ENCODE data around the gene BSCL2.

DNA sequence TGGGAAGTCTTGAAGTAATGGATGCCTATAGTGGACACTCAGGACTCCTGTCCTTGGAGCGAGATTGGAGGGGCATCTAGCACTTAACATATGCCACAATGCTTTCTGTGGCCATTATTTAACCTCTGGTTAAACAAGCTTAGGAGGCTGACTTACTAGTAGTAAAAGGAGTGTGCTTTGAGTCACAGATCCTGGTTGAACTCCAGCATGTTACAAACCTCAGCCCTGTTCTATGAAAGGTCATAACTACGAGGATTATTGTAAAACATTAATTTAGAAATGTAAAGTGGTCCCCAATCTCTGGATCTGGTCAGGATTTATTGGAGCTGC is 34.1 kb downstream of the BSCL2 start:
- TF ChIP-seq SIN3A (IDR thresholded peaks at IDR 0.05; ENCODE audit: borderline replicate concordance, insufficient read depth, low read length): no peak
- TF ChIP-seq, protein P1, sequence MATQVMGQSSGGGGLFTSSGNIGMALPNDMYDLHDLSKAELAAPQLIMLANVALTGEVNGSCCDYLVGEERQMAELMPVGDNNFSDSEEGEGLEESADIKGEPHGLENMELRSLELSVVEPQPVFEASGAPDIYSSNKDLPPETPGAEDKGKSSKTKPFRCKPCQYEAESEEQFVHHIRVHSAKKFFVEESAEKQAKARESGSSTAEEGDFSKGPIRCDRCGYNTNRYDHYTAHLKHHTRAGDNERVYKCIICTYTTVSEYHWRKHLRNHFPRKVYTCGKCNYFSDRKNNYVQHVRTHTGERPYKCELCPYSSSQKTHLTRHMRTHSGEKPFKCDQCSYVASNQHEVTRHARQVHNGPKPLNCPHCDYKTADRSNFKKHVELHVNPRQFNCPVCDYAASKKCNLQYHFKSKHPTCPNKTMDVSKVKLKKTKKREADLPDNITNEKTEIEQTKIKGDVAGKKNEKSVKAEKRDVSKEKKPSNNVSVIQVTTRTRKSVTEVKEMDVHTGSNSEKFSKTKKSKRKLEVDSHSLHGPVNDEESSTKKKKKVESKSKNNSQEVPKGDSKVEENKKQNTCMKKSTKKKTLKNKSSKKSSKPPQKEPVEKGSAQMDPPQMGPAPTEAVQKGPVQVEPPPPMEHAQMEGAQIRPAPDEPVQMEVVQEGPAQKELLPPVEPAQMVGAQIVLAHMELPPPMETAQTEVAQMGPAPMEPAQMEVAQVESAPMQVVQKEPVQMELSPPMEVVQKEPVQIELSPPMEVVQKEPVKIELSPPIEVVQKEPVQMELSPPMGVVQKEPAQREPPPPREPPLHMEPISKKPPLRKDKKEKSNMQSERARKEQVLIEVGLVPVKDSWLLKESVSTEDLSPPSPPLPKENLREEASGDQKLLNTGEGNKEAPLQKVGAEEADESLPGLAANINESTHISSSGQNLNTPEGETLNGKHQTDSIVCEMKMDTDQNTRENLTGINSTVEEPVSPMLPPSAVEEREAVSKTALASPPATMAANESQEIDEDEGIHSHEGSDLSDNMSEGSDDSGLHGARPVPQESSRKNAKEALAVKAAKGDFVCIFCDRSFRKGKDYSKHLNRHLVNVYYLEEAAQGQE (IDR thresholded peaks at IDR 0.05; ENCODE audit: insufficient read depth in 1 of 2, low read depth in 2 of 2, low read length in 2 of 2): no peak
- TF ChIP-seq POLR2AphosphoS5 (IDR thresholded peaks at IDR 0.05; ENCODE audit: low read depth, low read length): no peak
- no peak for TF ChIP-seq TAF1 (IDR thresholded peaks at IDR 0.05; ENCODE audit: borderline replicate concordance, insufficient read depth, low read length)
